ENCODE data around the gene PBX1. TPM values are rescaled to one million over a fixed set of nuclear protein-coding genes. Genes with fewer than 3 reads are reported as not detected.

Gene PBX1
- total RNA-seq, 2 experiments from 2014 or later, result not detected

DNA sequence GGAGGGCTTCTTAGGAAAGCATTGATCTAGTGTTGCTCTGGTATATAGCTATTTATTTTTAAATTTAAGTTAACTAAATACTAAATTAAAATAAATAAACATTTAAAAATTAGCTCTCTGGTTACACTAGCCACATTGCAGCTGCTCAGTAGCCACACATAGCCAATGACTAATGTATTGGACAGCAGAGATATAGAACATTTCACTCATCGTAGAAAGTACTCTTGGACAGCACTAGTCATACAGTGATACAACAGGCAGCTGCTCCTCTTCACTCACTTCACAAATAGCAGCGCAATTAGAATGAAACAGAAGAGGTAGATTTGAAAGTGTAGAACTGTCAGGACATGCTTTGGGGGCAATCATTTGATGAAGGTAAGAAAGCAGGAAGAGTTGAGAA lies 245.4 kb downstream of the PBX1 start:
- no peaks in the 10 kb centered on the region for H3K27me3 Mint-ChIP-seq (ENCODE audit: low read depth)

DNA sequence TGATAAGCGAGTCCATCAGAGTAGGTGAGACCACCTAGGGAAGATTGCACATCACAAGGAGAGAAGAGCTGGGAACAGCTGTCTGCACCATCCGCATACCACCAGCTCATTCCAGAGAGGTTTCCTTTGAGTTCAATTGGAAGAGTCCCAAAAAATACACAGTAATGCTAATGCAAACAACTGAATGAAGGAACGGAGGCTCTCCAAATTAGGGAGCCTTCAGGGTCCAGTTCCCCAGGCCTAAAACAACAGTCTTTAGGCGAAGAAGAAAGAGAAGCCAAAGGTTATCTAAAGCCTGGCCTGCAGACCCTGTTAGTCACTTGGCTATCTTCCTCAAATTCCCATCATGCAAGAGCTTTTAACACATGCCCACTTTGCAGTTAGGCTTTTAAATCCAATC lies 246.4 kb downstream of the PBX1 start:
- ChIA-PET CTCF (no interaction called here), POLR2A (no interaction called here)
- Mint-ChIP-seq H3K27ac (no peak overlapping the region), H3K9me3 (ENCODE audit: insufficient read depth) (no peaks in the 10 kb centered on the region), H3K4me1 (ENCODE audit: low read depth) (no peaks in the 10 kb centered on the region), H3K4me3 (no peak overlapping the region), H3K27me3 (ENCODE audit: low read depth) (no peaks in the 10 kb centered on the region), H3K36me3 (ENCODE audit: low read depth) (no peaks in the 10 kb centered on the region)
- ATAC-seq (no peak), DNase-seq (no peak)

More for the DNA sequence above, 245.4 kb downstream of the PBX1 start:
- ATAC-seq (no peak), DNase-seq (no peak)
- H3K36me3 Mint-ChIP-seq (ENCODE audit: low read depth), result no peaks in the 10 kb centered on the region
- no peak overlapping the region for H3K27ac Mint-ChIP-seq
- ChIA-PET POLR2A (no interaction called here), CTCF (no interaction called here)
- no peaks in the 10 kb centered on the region for H3K4me1 Mint-ChIP-seq (ENCODE audit: low read depth)
- H3K4me3 Mint-ChIP-seq, result no peak overlapping the region
- H3K9me3 Mint-ChIP-seq (ENCODE audit: insufficient read depth), result no peaks in the 10 kb centered on the region

DNA sequence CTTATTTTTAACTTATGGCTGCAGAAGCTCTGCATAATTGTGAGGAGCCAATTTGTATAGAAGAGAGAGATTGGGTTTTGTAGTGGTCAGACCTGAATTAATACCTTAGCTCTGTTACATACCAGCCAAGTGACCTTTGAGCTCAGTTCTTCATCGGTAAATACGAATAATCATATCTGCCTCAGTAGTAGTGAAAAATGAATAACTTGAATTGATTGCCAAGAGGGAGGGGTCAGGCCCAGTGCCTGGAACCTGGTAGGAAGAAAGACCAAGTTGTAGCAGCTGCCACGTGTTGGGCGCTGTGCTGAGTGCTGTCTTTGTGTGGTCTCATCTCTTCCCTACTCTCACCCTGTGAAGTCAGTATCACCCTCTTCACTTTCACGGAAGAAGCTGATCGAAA lies 247.5 kb downstream of the PBX1 start:
- no peak overlapping the region for H3K27ac Mint-ChIP-seq
- H3K4me1 Mint-ChIP-seq (ENCODE audit: low read depth), result no peaks in the 10 kb centered on the region
- no peaks in the 10 kb centered on the region for H3K36me3 Mint-ChIP-seq (ENCODE audit: low read depth)
- H3K4me3 Mint-ChIP-seq, result no peak overlapping the region
- POLR2A ChIA-PET, result no interaction called here
- no peak for DNase-seq
- no peaks in the 10 kb centered on the region for H3K27me3 Mint-ChIP-seq (ENCODE audit: low read depth)
- no peak for ATAC-seq
- no peaks in the 10 kb centered on the region for H3K9me3 Mint-ChIP-seq (ENCODE audit: insufficient read depth)
- CTCF ChIA-PET, result no interaction called here

DNA sequence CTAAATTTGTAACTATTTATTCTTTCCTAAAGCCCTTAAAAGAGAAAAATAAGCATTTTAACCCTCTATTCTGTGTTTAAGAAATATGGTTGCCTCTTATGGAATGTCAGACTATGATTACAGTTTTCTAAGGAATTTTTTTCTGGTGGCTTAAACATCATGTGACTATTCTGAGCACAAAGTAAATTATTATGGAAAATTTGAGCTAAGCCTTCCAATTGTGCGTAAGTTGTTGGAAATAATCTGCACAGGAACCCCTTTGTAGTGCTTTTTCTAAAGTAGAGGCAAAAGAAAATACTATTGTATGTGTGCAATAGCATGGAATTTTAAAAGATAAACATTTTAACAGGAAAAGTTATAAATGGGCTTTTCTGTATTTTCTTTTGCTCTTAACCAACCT lies 254.8 kb downstream of the PBX1 start:
- Mint-ChIP-seq H3K27ac (no peak overlapping the region), H3K4me3 (no peak overlapping the region), H3K4me1 (ENCODE audit: low read depth) (no peaks in the 10 kb centered on the region), H3K27me3 (ENCODE audit: low read depth) (no peaks in the 10 kb centered on the region), H3K36me3 (ENCODE audit: low read depth) (no peaks in the 10 kb centered on the region), H3K9me3 (ENCODE audit: insufficient read depth) (no peaks in the 10 kb centered on the region)
- ATAC-seq (no peak), DNase-seq (no peak)
- ChIA-PET POLR2A (no interaction called here), CTCF (no interaction called here)

DNA sequence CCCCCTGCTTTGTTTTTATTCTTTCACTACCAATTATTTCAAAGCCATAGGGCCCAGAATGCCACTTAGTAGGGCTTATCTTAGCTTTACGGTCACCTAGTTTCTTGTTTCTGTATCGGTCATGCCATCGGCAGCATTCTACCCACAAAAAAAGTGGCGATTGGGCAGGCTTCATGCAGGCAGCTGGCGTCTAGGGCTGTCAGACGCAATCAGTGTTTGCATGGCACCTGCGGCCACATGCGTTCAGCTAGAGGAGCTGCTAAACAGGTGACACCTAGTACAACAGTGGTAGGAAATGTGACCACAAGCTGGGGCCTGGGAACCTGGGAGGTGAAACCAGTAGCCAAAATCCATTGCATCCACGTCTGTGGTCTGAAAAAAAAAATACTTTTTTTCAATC lies 262.7 kb downstream of the PBX1 start:
- no peaks in the 10 kb centered on the region for H3K27me3 Mint-ChIP-seq (ENCODE audit: low read depth)
- POLR2A ChIA-PET, result no interaction called here
- CTCF ChIA-PET, result no interaction called here
- DNase-seq (no peak), ATAC-seq (no peak)
- H3K27ac Mint-ChIP-seq, result no peak overlapping the region
- no peaks in the 10 kb centered on the region for H3K36me3 Mint-ChIP-seq (ENCODE audit: low read depth)
- H3K9me3 Mint-ChIP-seq (ENCODE audit: insufficient read depth), result peaks cover 4% of the 10 kb centered on the region
- H3K4me3 Mint-ChIP-seq, result no peak overlapping the region
- no peaks in the 10 kb centered on the region for H3K4me1 Mint-ChIP-seq (ENCODE audit: low read depth)

DNA sequence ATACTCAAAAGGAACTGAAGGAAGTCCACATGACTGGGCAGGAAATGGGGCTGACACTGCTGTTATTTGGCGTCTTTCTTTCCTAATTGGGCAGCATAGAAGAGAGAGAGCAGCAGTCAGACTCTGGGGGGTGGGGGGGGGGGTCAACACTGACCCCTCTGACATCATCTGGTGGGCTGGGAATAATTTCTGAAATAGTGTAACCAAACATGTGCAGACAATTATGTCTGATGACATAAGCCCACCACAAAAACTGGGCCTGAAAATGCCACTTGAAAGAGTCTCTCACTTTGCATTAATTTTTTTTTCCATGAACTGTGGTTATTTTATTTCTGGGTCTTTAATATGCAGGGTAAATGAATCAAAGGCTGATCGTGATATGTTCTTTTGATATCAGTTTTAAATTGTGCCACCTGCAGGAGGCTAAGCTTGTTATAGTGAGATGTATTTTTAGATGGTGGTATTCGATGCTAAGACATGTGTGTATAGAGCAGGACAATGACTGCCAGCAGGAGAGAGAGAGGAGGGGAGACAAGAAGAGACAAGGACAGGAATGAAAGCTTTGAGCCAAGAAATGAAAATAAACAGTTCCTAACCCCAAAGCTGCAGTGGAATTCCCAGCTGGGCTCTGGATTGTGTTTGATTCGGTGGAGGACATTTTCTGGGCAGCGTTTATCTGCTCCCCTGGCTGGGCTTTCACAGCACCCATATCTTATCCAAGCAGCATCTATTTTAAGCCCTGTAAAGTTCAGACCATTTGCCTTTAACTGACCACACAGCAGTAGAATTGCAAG lies 264.7 kb downstream of the PBX1 start:
- no peak for DNase-seq
- H3K27ac Mint-ChIP-seq, result no peak overlapping the region
- H3K4me1 Mint-ChIP-seq (ENCODE audit: low read depth), result no peaks in the 10 kb centered on the region
- no peak for ATAC-seq
- H3K9me3 Mint-ChIP-seq (ENCODE audit: insufficient read depth), result peaks cover 4% of the 10 kb centered on the region
- CTCF ChIA-PET, result no interaction called here
- no peak overlapping the region for H3K4me3 Mint-ChIP-seq
- POLR2A ChIA-PET, result no interaction called here
- no peaks in the 10 kb centered on the region for H3K27me3 Mint-ChIP-seq (ENCODE audit: low read depth)
- H3K36me3 Mint-ChIP-seq (ENCODE audit: low read depth), result no peaks in the 10 kb centered on the region

DNA sequence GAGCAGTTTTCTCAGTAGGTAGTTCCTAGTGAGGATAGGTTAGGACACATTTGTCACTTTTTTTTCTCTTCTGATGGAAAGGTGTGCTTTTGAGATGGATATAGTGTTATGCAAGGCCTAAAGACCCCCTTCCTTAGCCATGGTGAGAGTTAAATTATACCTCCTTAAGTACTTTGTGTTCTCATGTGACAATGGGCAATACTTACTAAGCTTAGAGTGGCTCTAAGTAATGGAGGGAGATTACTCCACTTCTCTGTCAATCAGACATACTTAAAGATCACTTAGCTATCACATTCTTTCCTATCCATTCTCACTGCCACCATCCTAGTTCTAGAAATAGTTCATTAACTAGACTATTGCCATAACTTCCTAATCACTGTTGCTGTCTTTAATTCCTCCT lies 265.6 kb downstream of the PBX1 start:
- ChIA-PET POLR2A (no interaction called here), CTCF (no interaction called here)
- H3K9me3 Mint-ChIP-seq (ENCODE audit: insufficient read depth), result peaks cover 4% of the 10 kb centered on the region
- ATAC-seq, result no peak
- no peaks in the 10 kb centered on the region for H3K36me3 Mint-ChIP-seq (ENCODE audit: low read depth)
- DNase-seq, result no peak
- H3K4me3 Mint-ChIP-seq, result no peak overlapping the region
- no peaks in the 10 kb centered on the region for H3K4me1 Mint-ChIP-seq (ENCODE audit: low read depth)
- no peaks in the 10 kb centered on the region for H3K27me3 Mint-ChIP-seq (ENCODE audit: low read depth)
- H3K27ac Mint-ChIP-seq, result no peak overlapping the region

DNA sequence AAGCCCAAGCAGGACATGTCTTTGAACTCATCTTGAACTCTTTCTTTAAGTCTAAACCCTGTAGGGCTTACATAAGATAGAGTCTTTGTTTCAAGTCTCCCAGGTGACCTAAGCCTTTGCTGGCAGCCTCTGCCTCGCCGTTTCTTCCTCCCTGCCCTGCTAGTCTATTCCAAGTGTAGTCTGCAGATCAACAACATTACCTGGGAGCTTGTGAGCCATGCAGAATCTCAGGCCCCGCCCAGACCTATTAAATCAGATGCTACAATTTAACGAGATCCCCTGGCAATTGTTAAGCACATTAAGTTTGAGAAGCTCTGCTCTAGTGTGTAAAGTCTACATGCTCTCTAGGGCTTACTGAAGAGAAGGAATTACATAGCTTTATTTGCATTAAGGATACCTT lies 271.6 kb downstream of the PBX1 start:
- no peak overlapping the region for H3K4me3 Mint-ChIP-seq
- ChIA-PET POLR2A (no interaction called here), CTCF (no interaction called here)
- no peak overlapping the region for H3K27ac Mint-ChIP-seq
- ATAC-seq (no peak), DNase-seq (no peak)
- H3K9me3 Mint-ChIP-seq (ENCODE audit: insufficient read depth), result no peaks in the 10 kb centered on the region
- no peaks in the 10 kb centered on the region for H3K36me3 Mint-ChIP-seq (ENCODE audit: low read depth)
- H3K27me3 Mint-ChIP-seq (ENCODE audit: low read depth), result no peaks in the 10 kb centered on the region
- H3K4me1 Mint-ChIP-seq (ENCODE audit: low read depth), result no peaks in the 10 kb centered on the region

DNA sequence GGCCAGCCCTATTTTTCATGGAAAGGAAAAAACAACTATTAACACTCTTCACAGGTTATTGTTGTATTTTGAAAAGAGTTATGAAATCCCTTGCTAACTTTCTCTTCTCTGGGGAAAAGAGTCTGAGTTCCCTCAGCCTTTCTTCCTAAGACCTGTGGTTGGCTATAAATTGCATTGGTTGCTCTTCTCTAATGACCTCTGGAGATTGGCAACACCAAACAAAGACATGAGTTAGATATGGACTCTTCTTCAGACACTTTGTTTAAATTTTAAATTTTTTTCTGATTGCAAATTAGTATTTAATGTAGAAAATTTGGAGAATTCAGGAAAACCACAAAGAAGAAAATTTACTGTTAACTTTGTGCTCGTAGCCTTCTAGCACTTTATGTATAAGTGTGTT lies 275.7 kb downstream of the PBX1 start:
- Mint-ChIP-seq H3K27me3 (ENCODE audit: low read depth) (no peaks in the 10 kb centered on the region), H3K36me3 (ENCODE audit: low read depth) (no peaks in the 10 kb centered on the region), H3K4me3 (no peak overlapping the region), H3K27ac (no peak overlapping the region), H3K9me3 (ENCODE audit: insufficient read depth) (no peaks in the 10 kb centered on the region), H3K4me1 (ENCODE audit: low read depth) (no peaks in the 10 kb centered on the region)
- ChIA-PET CTCF (no interaction called here), POLR2A (no interaction called here)
- DNase-seq, result no peak
- no peak for ATAC-seq

DNA sequence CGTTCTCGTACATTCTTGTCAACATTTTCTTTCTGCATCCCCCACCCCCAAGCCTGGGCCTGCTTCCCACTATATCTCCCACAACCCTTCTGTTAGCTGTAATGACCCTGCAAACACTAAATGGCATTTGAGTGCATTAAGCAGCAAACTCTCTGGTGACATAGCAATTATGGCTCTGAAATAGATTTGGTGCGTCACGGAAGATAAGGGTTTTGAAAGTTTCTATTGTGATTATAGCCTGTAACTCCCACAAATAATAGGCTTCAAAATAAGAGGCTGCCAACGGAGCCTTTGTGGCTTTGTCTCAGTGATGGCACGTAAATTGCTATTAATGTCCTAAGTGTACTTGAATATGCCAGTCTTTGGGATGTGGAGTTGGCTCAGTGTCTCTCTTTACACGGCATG lies 277.6 kb downstream of the PBX1 start:
- no peak for DNase-seq
- Mint-ChIP-seq H3K27me3 (ENCODE audit: low read depth) (no peaks in the 10 kb centered on the region), H3K36me3 (ENCODE audit: low read depth) (no peaks in the 10 kb centered on the region), H3K9me3 (ENCODE audit: insufficient read depth) (no peaks in the 10 kb centered on the region), H3K4me1 (ENCODE audit: low read depth) (no peaks in the 10 kb centered on the region), H3K27ac (no peak overlapping the region), H3K4me3 (no peak overlapping the region)
- no peak for ATAC-seq
- CTCF ChIA-PET, result no interaction called here
- POLR2A ChIA-PET, result no interaction called here

DNA sequence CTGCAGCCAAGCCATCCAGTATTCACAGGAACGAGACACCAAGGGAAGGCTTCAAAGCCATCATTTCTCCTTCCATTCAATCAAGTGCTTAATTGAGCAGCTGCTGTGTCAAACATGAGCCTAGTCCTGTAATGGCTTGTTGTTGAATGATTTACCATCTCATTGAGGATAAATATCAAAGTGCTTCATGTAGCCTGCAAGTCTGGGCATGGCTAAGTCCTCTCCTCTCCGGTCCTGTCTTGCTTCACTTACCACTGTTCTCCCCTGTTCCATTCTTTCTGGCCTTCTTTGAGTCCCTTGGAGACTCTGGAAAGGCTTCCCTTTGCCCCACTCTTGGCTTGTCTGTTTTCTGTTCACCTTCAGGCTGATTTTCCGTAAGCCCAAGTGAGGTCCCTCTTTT lies 279.8 kb downstream of the PBX1 start:
- ATAC-seq, result no peak
- Mint-ChIP-seq H3K9me3 (ENCODE audit: insufficient read depth) (no peaks in the 10 kb centered on the region), H3K4me3 (no peak overlapping the region), H3K27me3 (ENCODE audit: low read depth) (no peaks in the 10 kb centered on the region), H3K27ac (no peak overlapping the region), H3K36me3 (ENCODE audit: low read depth) (no peaks in the 10 kb centered on the region), H3K4me1 (ENCODE audit: low read depth) (no peaks in the 10 kb centered on the region)
- CTCF ChIA-PET, result no interaction called here
- POLR2A ChIA-PET, result no interaction called here
- no peak for DNase-seq

DNA sequence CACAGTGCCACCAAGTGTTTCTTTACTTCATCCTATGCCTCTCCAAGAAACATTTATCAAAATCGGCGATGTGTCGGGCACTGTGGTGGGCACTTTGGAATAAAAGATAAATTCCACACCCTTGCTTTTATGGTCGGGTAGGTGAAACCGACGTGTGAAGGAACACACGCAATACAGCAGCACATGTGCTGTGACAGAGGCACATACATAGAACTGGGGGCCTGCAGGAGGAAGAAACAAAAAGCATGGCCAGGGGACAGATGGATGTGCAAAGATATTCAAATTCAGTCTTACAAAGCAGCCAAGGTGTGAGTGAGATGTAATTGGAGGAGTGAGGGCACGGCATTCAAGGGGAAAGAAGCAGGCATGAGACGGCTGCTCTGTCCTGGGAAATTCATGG lies 282.0 kb downstream of the PBX1 start:
- CTCF ChIA-PET, result no interaction called here
- Mint-ChIP-seq H3K27ac (no peak overlapping the region), H3K9me3 (ENCODE audit: insufficient read depth) (no peaks in the 10 kb centered on the region), H3K36me3 (ENCODE audit: low read depth) (no peaks in the 10 kb centered on the region), H3K4me3 (no peak overlapping the region), H3K4me1 (ENCODE audit: low read depth) (no peaks in the 10 kb centered on the region), H3K27me3 (ENCODE audit: low read depth) (no peaks in the 10 kb centered on the region)
- POLR2A ChIA-PET, result no interaction called here
- ATAC-seq (no peak), DNase-seq (no peak)

DNA sequence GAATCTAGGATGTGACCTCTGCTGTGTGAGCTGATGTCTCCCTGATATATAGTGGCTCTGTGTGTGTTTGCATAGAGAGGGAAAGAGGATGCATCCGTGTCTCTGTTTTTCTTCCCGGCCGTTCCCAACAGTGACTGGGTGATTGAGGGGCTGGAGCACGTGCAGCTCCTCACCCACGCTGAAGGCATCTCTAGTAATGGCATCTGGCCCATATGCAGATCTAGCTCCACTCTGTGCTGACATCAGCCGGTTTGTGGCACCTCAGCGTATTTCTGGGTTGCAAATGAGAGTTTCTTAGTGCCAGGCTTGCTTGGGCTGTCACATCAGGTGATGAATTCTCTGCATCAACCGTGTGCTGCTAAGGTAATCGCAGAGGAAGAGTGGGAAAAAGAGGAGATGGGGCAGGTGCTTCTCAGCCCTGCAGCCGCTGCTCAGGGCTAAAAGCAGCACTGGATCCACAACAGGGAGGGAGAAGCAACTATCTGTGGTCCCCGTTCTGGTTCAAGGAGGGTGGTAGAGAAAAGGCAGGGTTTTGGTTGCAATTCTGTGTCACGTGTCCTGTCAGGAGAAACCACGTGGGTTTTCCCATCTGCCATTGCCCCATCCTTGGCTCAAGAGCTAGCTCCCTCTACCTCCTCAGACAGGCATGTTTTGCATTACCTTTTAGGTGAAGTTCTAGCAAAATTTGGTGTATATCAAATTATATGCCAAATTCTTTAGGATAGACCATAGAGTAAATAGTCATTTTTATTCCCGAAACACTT lies 282.9 kb downstream of the PBX1 start:
- no peak for ATAC-seq
- no peak for DNase-seq
- ChIA-PET CTCF (no interaction called here), POLR2A (no interaction called here)
- Mint-ChIP-seq H3K27ac (no peak overlapping the region), H3K36me3 (ENCODE audit: low read depth) (no peaks in the 10 kb centered on the region), H3K9me3 (ENCODE audit: insufficient read depth) (no peaks in the 10 kb centered on the region), H3K27me3 (ENCODE audit: low read depth) (no peaks in the 10 kb centered on the region), H3K4me3 (no peak overlapping the region), H3K4me1 (ENCODE audit: low read depth) (no peaks in the 10 kb centered on the region)
